H9 (cell line): Measurements from ENCODE around the gene OXLD1. TPM values are rescaled to one million over a fixed set of nuclear protein-coding genes. Genes with fewer than 3 reads are reported as not detected.
A peak's percentile ranks its signal among the peaks of the same experiment; 100 is the strongest.

Source experiments
- DNase-seq: peaks from one replicate; pipeline ENCODE4 v3.0.0-alpha.2; 2017
- H2AFZ ChIP-seq: one replicate; pipeline ENCODE4 v1.6.1; 2013; ENCODE audit warnings: mild to moderate bottlenecking, low read length, control low read depth, moderate library complexity
- H2AK5ac ChIP-seq: 2 replicates; pipeline ENCODE4 v1.6.1; 2013; ENCODE audit warnings: low read length, control low read depth, mixed read lengths; ENCODE audit not compliant: insufficient read length
- H2BK120ac ChIP-seq: one replicate; pipeline ENCODE4 v1.6.1; 2013; ENCODE audit warnings: low read depth, mild to moderate bottlenecking, low read length, control low read depth, inconsistent platforms; ENCODE audit not compliant: poor library complexity, severe bottlenecking
- H2BK12ac ChIP-seq: 2 replicates; pipeline ENCODE4 v1.6.1; 2013; ENCODE audit warnings: low read length, control low read depth, mixed read lengths, low read depth; ENCODE audit not compliant: insufficient read length
- H2BK15ac ChIP-seq: 2 replicates; pipeline ENCODE4 v1.6.1; 2013; ENCODE audit warnings: low read depth, low read length, control low read depth
- H2BK20ac ChIP-seq: one replicate; pipeline ENCODE4 v1.6.1; 2013; ENCODE audit warnings: low read depth, mild to moderate bottlenecking, low read length, control low read depth, inconsistent platforms; ENCODE audit not compliant: poor library complexity, severe bottlenecking
- H2BK5ac ChIP-seq: 2 replicates; pipeline ENCODE4 v1.6.1; 2013; ENCODE audit warnings: low read length, control low read depth, mixed read lengths; ENCODE audit not compliant: insufficient read length
- H3K14ac ChIP-seq: 2 replicates; pipeline ENCODE4 v1.6.1; 2013; ENCODE audit warnings: low read length, control low read depth; ENCODE audit not compliant: insufficient read depth
- H3K18ac ChIP-seq: 2 replicates; pipeline ENCODE4 v1.6.1; 2013; ENCODE audit warnings: low read depth, mild to moderate bottlenecking, mixed read lengths, low read length, control low read depth; ENCODE audit not compliant: insufficient read length
- H3K23ac ChIP-seq: 2 replicates; pipeline ENCODE4 v1.6.1; 2013; ENCODE audit warnings: low read length, control low read depth, mixed read lengths, low read depth; ENCODE audit not compliant: insufficient read length
- H3K23me2 ChIP-seq: 2 replicates; pipeline ENCODE4 v1.6.1; 2013; ENCODE audit warnings: low read depth, mild to moderate bottlenecking, mixed read lengths, low read length, control low read depth; ENCODE audit not compliant: insufficient read length, poor library complexity, severe bottlenecking
- H3K27ac ChIP-seq: 2 replicates; pipeline ENCODE4 v1.5.1; 2013; ENCODE audit warnings: low read length, control low read depth, mixed read lengths, low read depth; ENCODE audit not compliant: insufficient read length
- H3K27me3 ChIP-seq: 2 replicates; pipeline ENCODE4 v1.6.1; 2013; ENCODE audit warnings: low read length, control low read depth, inconsistent platforms; ENCODE audit not compliant: insufficient read depth
- H3K4ac ChIP-seq: 2 replicates; pipeline ENCODE4 v1.6.1; 2013; ENCODE audit warnings: low read depth, mild to moderate bottlenecking, control low read depth, inconsistent platforms, low read length, moderate library complexity
- H3K4me1 ChIP-seq: 2 replicates; pipeline ENCODE4 v1.6.1; 2013; ENCODE audit warnings: low read length, control low read depth, inconsistent platforms; ENCODE audit not compliant: insufficient read depth
- H3K4me2 ChIP-seq: 2 replicates; pipeline ENCODE4 v1.6.1; 2013; ENCODE audit warnings: low read length, control low read depth, mixed read lengths; ENCODE audit not compliant: insufficient read length, insufficient read depth
- H3K56ac ChIP-seq: 2 replicates; pipeline ENCODE4 v1.6.1; 2013; ENCODE audit warnings: low read depth, mild to moderate bottlenecking, mixed read lengths, low read length, control low read depth; ENCODE audit not compliant: insufficient read length
- H3K79me1 ChIP-seq: 2 replicates; pipeline ENCODE4 v1.6.1; 2013; ENCODE audit warnings: low read depth, mild to moderate bottlenecking, moderate library complexity, low read length, control low read depth, inconsistent platforms; ENCODE audit not compliant: insufficient read depth, poor library complexity, severe bottlenecking
- H3K79me2 ChIP-seq: 2 replicates; pipeline ENCODE4 v1.6.1; 2013; ENCODE audit warnings: low read length, control low read depth, inconsistent platforms; ENCODE audit not compliant: insufficient read depth
- H3K9ac ChIP-seq: 2 replicates; pipeline ENCODE4 v1.6.1; 2013; ENCODE audit warnings: low read length, control low read depth, mixed read lengths; ENCODE audit not compliant: insufficient read length; ENCODE audit errors: extremely low read depth
- H3K9me3 ChIP-seq: one replicate; pipeline ENCODE4 v1.6.1; 2013; ENCODE audit warnings: low read depth, low read length, inconsistent platforms; ENCODE audit not compliant: control insufficient read depth
- H3T11ph ChIP-seq: one replicate; pipeline ENCODE4 v1.6.1; 2013; ENCODE audit warnings: mild to moderate bottlenecking, low read length, control low read depth, inconsistent platforms
- H4K20me1 ChIP-seq: one replicate; pipeline ENCODE4 v1.6.1; 2013; ENCODE audit not compliant: control insufficient read depth, insufficient read length, insufficient read depth
- H4K5ac ChIP-seq: 2 replicates; pipeline ENCODE4 v1.6.1; 2013; ENCODE audit warnings: low read depth, mild to moderate bottlenecking, mixed read lengths, low read length, control low read depth; ENCODE audit not compliant: insufficient read length
- H4K8ac ChIP-seq: replicated peaks from 2 replicates; pipeline ENCODE4 v1.6.1; 2013; ENCODE audit warnings: low read length, control low read depth, mixed read lengths, low read depth; ENCODE audit not compliant: insufficient read length
- H4K91ac ChIP-seq: 2 replicates; pipeline ENCODE4 v1.6.1; 2013; ENCODE audit warnings: low read depth, mild to moderate bottlenecking, moderate library complexity, mixed read lengths, low read length, control low read depth; ENCODE audit not compliant: insufficient read length
- H3K27ac Mint-ChIP-seq, 3 experiments: 2 replicates in 2 of 3; 3 replicates in 1 of 3; pipeline ENCODE4 v1.8.0; 2020 to 2021; ENCODE audit warnings: mixed read lengths in 3 of 3, mild to moderate bottlenecking in 1 of 3, moderate library complexity in 1 of 3
- H3K27me3 Mint-ChIP-seq: 2 replicates; pipeline ENCODE4 v1.8.0; 2021; ENCODE audit warnings: low read depth, mild to moderate bottlenecking, moderate library complexity, mixed read lengths
- H3K36me3 Mint-ChIP-seq, 3 experiments: 2 replicates in 2 of 3; 3 replicates in 1 of 3; pipeline ENCODE4 v1.8.0; 2020 to 2021; ENCODE audit warnings: low read depth in 3 of 3, mixed read lengths in 3 of 3; ENCODE audit not compliant: insufficient read depth in 1 of 3
- H3K4me1 Mint-ChIP-seq, 2 experiments: 2 replicates each; pipeline ENCODE4 v1.8.0; 2020; ENCODE audit warnings: mixed read lengths in 2 of 2
- H3K4me3 Mint-ChIP-seq, 2 experiments: 2 replicates in 1 of 2; 3 replicates in 1 of 2; pipeline ENCODE4 v1.8.0; 2020 to 2021; ENCODE audit warnings: mild to moderate bottlenecking in 2 of 2, mixed read lengths in 2 of 2, moderate library complexity in 1 of 2
- H3K9me3 Mint-ChIP-seq, 2 experiments: 2 replicates in 1 of 2; 3 replicates in 1 of 2; pipeline ENCODE4 v1.8.0; 2020; ENCODE audit warnings: mild to moderate bottlenecking in 2 of 2, mixed read lengths in 2 of 2, moderate library complexity in 1 of 2
- WGBS: extraction: QIAGEN DNeasy Blood & Tissue Kit; methylation state at CpG from one replicate; pipeline ENCODE4 v1.1.7; 2013; ENCODE audit warnings: missing lambda C conversion rate, low lambda C conversion rate, mixed read lengths; ENCODE audit not compliant: insufficient read length; ENCODE audit errors: extremely low coverage; 5-methylcytosine and 5-hydroxymethylcytosine counted together
- total RNA-seq: library from RNA; stranded (reverse); gene quantifications from 2 replicates; pipeline ENCODE4 v1.2.1, GENCODE V29; 2021
- TF ChIP-seq, protein P1 (sequence below): fragments of 200-600 bp; sonication (generic); conservative IDR thresholded peaks from 3 replicates; pipeline ENCODE4 v1.8.0; 2021; ENCODE audit warnings: antibody characterized with exemption, mild to moderate bottlenecking

Gene OXLD1
- total RNA-seq, 1 experiment from 2014 or later: 25.0 TPM

DNA sequence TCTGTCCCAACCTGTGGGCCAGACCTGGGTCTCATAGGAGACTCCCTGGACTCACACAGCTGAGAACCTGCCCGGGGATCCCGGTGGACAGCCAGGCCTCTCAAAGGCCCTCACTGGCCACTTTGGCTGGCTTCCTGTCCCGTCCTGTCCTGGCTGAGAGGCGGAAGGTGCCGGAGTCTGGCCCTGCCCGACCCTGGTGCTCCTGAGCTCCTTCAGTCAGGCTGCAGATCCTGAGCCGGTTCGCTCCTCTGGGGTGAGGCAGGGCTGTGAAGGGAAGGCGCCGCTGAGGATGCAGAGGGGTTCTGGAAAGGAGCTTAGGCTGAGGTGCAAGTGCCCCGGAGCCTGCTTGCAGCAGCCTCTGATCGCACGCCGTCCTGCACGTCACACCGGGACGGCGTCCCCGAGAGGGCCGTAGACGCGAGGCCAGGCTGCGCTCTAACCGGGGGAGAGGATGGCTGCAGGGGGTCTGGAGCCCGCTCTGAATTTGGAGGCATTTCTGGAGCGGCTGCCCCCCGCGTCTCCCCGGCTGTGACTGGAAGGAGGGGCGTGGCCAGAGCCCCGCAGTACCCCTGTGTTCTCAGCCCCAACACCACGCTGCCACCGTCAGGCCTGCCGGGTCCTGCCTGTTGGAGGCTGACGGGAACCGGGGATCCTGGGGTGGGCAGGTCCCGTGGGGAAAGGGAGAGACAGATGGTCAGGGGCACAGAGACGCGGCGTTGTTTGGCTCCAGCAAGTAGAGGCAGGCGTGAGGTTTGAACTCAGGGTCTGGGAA, 21.6 kb upstream of the OXLD1 start:
- Histone ChIP-seq H3K23me2 (peaks cover 6% of the 10 kb centered on the region), H3K56ac (no peak overlapping the region), H3K14ac (no peak overlapping the region), H2BK12ac (no peak overlapping the region), H3K4me1 (no peaks in the 10 kb centered on the region), H2BK120ac (no peak overlapping the region), H3K79me1 (peaks cover 5% of the 10 kb centered on the region), H3K4ac (no peak overlapping the region), H3K23ac (no peak overlapping the region), H4K5ac (no peak overlapping the region), H2BK15ac (no peak overlapping the region), H3K9me3 (no peaks in the 10 kb centered on the region), H3K27ac (no peak overlapping the region), H4K8ac (no peak overlapping the region), H3K4me2 (no peak overlapping the region), H3T11ph (no peak overlapping the region), H4K20me1 (no peaks in the 10 kb centered on the region), H3K9ac (no peak overlapping the region), H2BK5ac (no peak overlapping the region), H3K27me3 (no peaks in the 10 kb centered on the region), H3K79me2 (peaks cover 6% of the 10 kb centered on the region; the same call in 1 of the 2 replicates), H2AFZ (no peak overlapping the region), H2AK5ac (no peak overlapping the region), H3K18ac (no peak overlapping the region), H2BK20ac (no peak overlapping the region), H4K91ac (no peak overlapping the region)
- peak overlapping the region in 1 of 2 experiments; percentile 32; a peak in 1 of 5 replicates for H3K4me3 Mint-ChIP-seq
- no peaks in the 10 kb centered on the region for H3K27me3 Mint-ChIP-seq
- TF ChIP-seq, protein P1, sequence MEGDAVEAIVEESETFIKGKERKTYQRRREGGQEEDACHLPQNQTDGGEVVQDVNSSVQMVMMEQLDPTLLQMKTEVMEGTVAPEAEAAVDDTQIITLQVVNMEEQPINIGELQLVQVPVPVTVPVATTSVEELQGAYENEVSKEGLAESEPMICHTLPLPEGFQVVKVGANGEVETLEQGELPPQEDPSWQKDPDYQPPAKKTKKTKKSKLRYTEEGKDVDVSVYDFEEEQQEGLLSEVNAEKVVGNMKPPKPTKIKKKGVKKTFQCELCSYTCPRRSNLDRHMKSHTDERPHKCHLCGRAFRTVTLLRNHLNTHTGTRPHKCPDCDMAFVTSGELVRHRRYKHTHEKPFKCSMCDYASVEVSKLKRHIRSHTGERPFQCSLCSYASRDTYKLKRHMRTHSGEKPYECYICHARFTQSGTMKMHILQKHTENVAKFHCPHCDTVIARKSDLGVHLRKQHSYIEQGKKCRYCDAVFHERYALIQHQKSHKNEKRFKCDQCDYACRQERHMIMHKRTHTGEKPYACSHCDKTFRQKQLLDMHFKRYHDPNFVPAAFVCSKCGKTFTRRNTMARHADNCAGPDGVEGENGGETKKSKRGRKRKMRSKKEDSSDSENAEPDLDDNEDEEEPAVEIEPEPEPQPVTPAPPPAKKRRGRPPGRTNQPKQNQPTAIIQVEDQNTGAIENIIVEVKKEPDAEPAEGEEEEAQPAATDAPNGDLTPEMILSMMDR: no peak
- H3K36me3 Mint-ChIP-seq: peaks cover 37 to 64% (median 59%) of the 10 kb centered on the region in 3 experiments
- H3K4me1 Mint-ChIP-seq: peaks cover 7 to 12% of the 10 kb centered on the region in 2 experiments
- DNase-seq: no peak
- no CpG with 5 or more reads among the region's 41 CpGs for WGBS
- H3K9me3 Mint-ChIP-seq: no peaks in the 10 kb centered on the region
- no peak overlapping the region for H3K27ac Mint-ChIP-seq
